Gastrocnemius medialis (tissue), 4 donors: ENCODE results near the gene TUBA8. TPM values are rescaled to one million over a fixed set of nuclear protein-coding genes. Genes with fewer than 3 reads are reported as not detected.
A peak's percentile ranks its signal among the peaks of the same experiment; 100 is the strongest.
"Not testable (repeated sequence)": the region's sequence is repeated elsewhere in the genome, so short reads cannot be mapped to it uniquely, and the experiment has no call there.

Experiments
- ATAC-seq, 2 donors: fragments of 150-250 bp; one replicate each; pipeline ENCODE4 v1.9.1; 2016
- DNase-seq, 2 donors: peaks; one replicate each; pipeline ENCODE4 v3.0.0-alpha.2; 2019
- H3K27ac ChIP-seq, 4 donors: fragments of 200-600 bp; sonication (generic); 1 replicate in 1 of 4; 2 replicates in 3 of 4; pipeline ENCODE4 v1.5.1; 2016 to 2018; ENCODE audit warnings: mild to moderate bottlenecking in 2 of 4, moderate library complexity in 1 of 4
- H3K27me3 ChIP-seq, 3 donors: fragments of 200-600 bp; sonication (generic) in 2 of 3; 1 replicate in 1 of 3; 2 replicates in 2 of 3; pipeline versions ENCODE4 v1.5.1 to v1.6.0; 2016 to 2019; ENCODE audit warnings: mild to moderate bottlenecking in 1 of 3, moderate library complexity in 1 of 3
- H3K36me3 ChIP-seq, 2 donors: fragments of 200-600 bp; sonication (generic) in 1 of 2; one replicate each; pipeline ENCODE4 v1.5.1; 2017 to 2018
- H3K4me1 ChIP-seq, 2 donors: fragments of 200-600 bp; sonication (generic) in 1 of 2; one replicate each; pipeline ENCODE4 v1.5.1; 2016 to 2017; ENCODE audit warnings: mild to moderate bottlenecking in 2 of 2
- H3K4me3 ChIP-seq, 4 donors: fragments of 200-600 bp; sonication (generic) in 3 of 4; 1 replicate in 1 of 4; 2 replicates in 3 of 4; pipeline ENCODE4 v1.5.1; 2016 to 2019; ENCODE audit warnings: mild to moderate bottlenecking in 2 of 4
- H3K9me3 ChIP-seq, 3 donors: fragments of 200-600 bp; sonication (generic) in 2 of 3; 1 replicate in 1 of 3; 2 replicates in 2 of 3; pipeline ENCODE4 v1.5.1; 2016 to 2019
- POLR2A ChIP-seq, 2 donors: fragments of 450-650 bp; IDR thresholded peaks; one replicate each; pipeline ENCODE4 v1.6.1; 2017; ENCODE audit warnings: antibody characterized with exemption in 2 of 2, mild to moderate bottlenecking in 2 of 2, moderate library complexity in 2 of 2
- in situ Hi-C, 4 donors: fragments of 200-750 bp; cut with MboI; loops; one replicate each; pipeline versions ENCODE4 v1.15.0 to v1.8.0; 2017; ENCODE audit warnings: low sequenced_read_pairs in 4 of 4
- intact Hi-C: fragments of 100-400 bp; cut with DNase I; formaldehyde crosslinking; loops from one replicate; pipeline ENCODE4 v1.15.1; 2023; ENCODE audit warnings: low total_unique reads
- total RNA-seq, 4 donors: library from RNA; depleted of rRNA; stranded (reverse); fragments of >200 nt; gene quantifications; one replicate each; pipeline versions ENCODE4 v1.1.0 to v1.2.3, GENCODE V29; 2016
- TF ChIP-seq, protein P1 (sequence below), 5 experiments: fragments of 450-650 bp in 3 of 5; fragments of 200-600 bp in 2 of 5; sonication (generic) in 2 of 5; IDR thresholded peaks in 4 of 5; conservative IDR thresholded peaks in 1 of 5; 1 replicate in 4 of 5; 2 replicates in 1 of 5; pipeline ENCODE4 v1.5.1; 2016 to 2019; ENCODE audit warnings: antibody characterized with exemption in 5 of 5, mild to moderate bottlenecking in 3 of 5, moderate library complexity in 3 of 5

Gene TUBA8
- total RNA-seq, 4 donors from 2014 or later: 57.8 to 114 (median 77.7) TPM

GRCh38 chr22:18071968-18072310, 38.7 kb upstream of the TUBA8 start:
- in situ Hi-C loops: loop anchor here (5.0 to 25.0 kb wide), 7 partner anchors 65 to 240 kb away; no protein-coding TSS in a partner anchor
- Histone ChIP-seq H3K27ac (peak overlapping the region in 1 of 4 donors; percentile 11), H3K27me3 (no peaks in the 10 kb centered on the region), H3K9me3 (no peaks in the 10 kb centered on the region), H3K4me1 (peaks cover 27 to 31% of the 10 kb centered on the region in 2 donors), H3K36me3 (no peaks in the 10 kb centered on the region), H3K4me3 (no peak overlapping the region)
- intact Hi-C loops: no loop called here
- TF ChIP-seq, protein P1, sequence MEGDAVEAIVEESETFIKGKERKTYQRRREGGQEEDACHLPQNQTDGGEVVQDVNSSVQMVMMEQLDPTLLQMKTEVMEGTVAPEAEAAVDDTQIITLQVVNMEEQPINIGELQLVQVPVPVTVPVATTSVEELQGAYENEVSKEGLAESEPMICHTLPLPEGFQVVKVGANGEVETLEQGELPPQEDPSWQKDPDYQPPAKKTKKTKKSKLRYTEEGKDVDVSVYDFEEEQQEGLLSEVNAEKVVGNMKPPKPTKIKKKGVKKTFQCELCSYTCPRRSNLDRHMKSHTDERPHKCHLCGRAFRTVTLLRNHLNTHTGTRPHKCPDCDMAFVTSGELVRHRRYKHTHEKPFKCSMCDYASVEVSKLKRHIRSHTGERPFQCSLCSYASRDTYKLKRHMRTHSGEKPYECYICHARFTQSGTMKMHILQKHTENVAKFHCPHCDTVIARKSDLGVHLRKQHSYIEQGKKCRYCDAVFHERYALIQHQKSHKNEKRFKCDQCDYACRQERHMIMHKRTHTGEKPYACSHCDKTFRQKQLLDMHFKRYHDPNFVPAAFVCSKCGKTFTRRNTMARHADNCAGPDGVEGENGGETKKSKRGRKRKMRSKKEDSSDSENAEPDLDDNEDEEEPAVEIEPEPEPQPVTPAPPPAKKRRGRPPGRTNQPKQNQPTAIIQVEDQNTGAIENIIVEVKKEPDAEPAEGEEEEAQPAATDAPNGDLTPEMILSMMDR (IDR thresholded peaks at IDR 0.05 in 4 of 5, conservative IDR thresholded peaks at IDR 0.05 in 1 of 5): no peak
- TF ChIP-seq POLR2A (IDR thresholded peaks at IDR 0.05): no peak
- DNase-seq (no peak), ATAC-seq (no peak)

- DNase-seq: no peak
- Histone ChIP-seq H3K36me3 (no peaks in the 10 kb centered on the region), H3K4me3 (no peak overlapping the region), H3K27me3 (no peaks in the 10 kb centered on the region), H3K9me3 (no peaks in the 10 kb centered on the region), H3K27ac (no peak overlapping the region), H3K4me1 (peaks cover 20 to 31% of the 10 kb centered on the region in 2 donors)
- intact Hi-C loops (no loop called here), in situ Hi-C loops (loop anchor here (5.0 to 25.0 kb wide), 7 partner anchors 66 to 241 kb away; no protein-coding TSS in a partner anchor)
- ATAC-seq: no peak
- TF ChIP-seq, protein P1 (IDR thresholded peaks at IDR 0.05 in 4 of 5, conservative IDR thresholded peaks at IDR 0.05 in 1 of 5): no peak
Measured at GRCh38 chr22:18073467-18073866, 37.1 kb upstream of the TUBA8 start.

DNA sequence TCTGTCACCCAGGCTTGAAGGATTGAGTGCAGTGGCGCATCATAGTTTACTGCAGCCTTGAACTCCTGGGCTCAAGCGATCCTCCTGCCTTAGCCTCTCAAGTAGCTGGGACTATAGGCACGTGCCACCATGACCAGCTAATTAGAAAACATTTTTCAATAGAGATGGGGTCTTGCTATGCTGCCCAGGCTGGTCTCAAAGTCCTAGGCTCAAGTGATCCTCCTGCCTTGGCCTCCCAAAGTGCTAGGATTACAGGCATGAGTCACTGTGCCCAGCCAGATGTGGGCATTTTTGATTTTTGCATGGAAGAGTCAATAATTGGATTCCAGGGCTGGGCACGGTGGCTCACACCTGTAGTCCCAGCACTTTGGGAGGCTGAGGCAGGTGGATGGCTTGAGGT, 36.7 kb upstream of the TUBA8 start:
- H3K27me3 ChIP-seq, H3K4me3 ChIP-seq, DNase-seq, H3K27ac ChIP-seq, ATAC-seq, H3K9me3 ChIP-seq, intact Hi-C loops, H3K36me3 ChIP-seq: not testable (repeated sequence)
- H3K4me1 ChIP-seq: peaks cover 25 to 35% of the 10 kb centered on the region in 2 donors
- in situ Hi-C loops: loop anchor here (5.0 to 25.0 kb wide), 7 partner anchors 67 to 242 kb away; no protein-coding TSS in a partner anchor

DNA sequence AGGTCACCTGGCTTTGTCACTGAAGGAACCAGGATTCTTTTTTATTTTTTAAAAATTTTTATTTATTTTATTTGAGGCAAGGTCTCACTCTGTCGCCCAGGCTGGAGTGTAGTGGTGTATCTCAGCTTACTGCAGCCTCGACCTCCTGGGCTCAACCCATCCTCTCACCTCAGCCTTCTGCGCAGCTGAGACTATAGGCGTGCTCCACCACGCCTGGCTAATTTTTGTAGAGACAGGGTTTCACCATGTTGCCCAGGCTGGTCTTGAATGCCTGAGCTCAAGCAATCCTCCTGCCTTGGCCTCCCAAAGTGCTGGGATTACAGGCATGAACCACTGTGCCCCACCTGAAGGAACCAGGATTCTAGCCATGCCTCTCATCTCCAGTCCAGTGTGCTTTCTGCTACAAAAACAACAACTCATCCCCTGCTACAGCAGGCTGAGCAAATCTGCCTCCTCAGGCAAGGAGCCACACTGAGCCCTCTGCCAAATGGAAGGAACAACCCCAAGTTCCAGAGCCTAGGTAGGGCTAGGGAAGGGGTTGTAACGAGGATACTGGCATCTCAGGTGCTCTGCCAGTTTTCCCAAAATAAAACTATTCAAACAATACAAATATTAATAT, 35.4 kb upstream of the TUBA8 start:
- peaks cover 31 to 40% of the 10 kb centered on the region in 2 donors for H3K4me1 ChIP-seq
- no peak for TF ChIP-seq POLR2A (IDR thresholded peaks at IDR 0.05)
- TF ChIP-seq, protein P1 (IDR thresholded peaks at IDR 0.05 in 4 of 5, conservative IDR thresholded peaks at IDR 0.05 in 1 of 5): no peak
- ATAC-seq (no peak), DNase-seq (no peak)
- H3K27ac ChIP-seq: peak overlapping the region; percentile 82 to 92 (median 90)
- no peaks in the 10 kb centered on the region for H3K27me3 ChIP-seq
- H3K36me3 ChIP-seq: peaks cover 0 to 9% of the 10 kb centered on the region in 2 donors
- intact Hi-C loops (loop anchor here (5.0 kb wide), 1 partner anchor 183 kb away; no protein-coding TSS in a partner anchor), in situ Hi-C loops (loop anchor here in 2 of 4 donors (10.0 kb wide), 4 partner anchors 70 to 240 kb away; no protein-coding TSS in a partner anchor)
- no peaks in the 10 kb centered on the region for H3K9me3 ChIP-seq
- no peak overlapping the region for H3K4me3 ChIP-seq

GRCh38 chr22:18075720-18076497, 34.7 kb upstream of the TUBA8 start:
- in situ Hi-C loops (loop anchor here in 2 of 4 donors (10.0 kb wide), 4 partner anchors 71 to 241 kb away; no protein-coding TSS in a partner anchor), intact Hi-C loops (loop anchor here (1.0 to 5.0 kb wide), 5 partner anchors 51 to 246 kb away; partner anchors contain the start of gene MICAL3)
- Histone ChIP-seq H3K4me1 (peaks cover 31 to 40% of the 10 kb centered on the region in 2 donors), H3K9me3 (no peaks in the 10 kb centered on the region), H3K27me3 (no peaks in the 10 kb centered on the region), H3K36me3 (peaks cover 0 to 16% of the 10 kb centered on the region in 2 donors), H3K4me3 (peak overlapping the region in 2 of 4 donors; percentile 93 to 98), H3K27ac (peak overlapping the region; percentile 82 to 92 (median 90))
- ATAC-seq: peak; percentile 70
- peak; percentile 65 to 76 for DNase-seq
- TF ChIP-seq, protein P1 (IDR thresholded peaks at IDR 0.05 in 4 of 5, conservative IDR thresholded peaks at IDR 0.05 in 1 of 5): peak; percentile 88 to 94 (median 92)
- TF ChIP-seq POLR2A (IDR thresholded peaks at IDR 0.05): no peak
